SK-N-SH (cell line): ENCODE measurements around the gene TMEM185A.

ENCODE experiments used
- CHD2 ChIP-seq: fragments of 150-350 bp; IDR thresholded peaks from 2 replicates; pipeline ENCODE4 v1.6.1; 2018; ENCODE audit warnings: low read length; ENCODE audit not compliant: partially characterized antibody
- EP300 ChIP-seq, 2 experiments: IDR thresholded peaks; 2 replicates each; pipeline versions ENCODE4 v1.4.0 to v1.6.1; 2012; ENCODE audit warnings: borderline replicate concordance in 1 of 2, low read depth in 1 of 2, low read length in 1 of 2
- EZH2phosphoT487 ChIP-seq: fragments of 200-600 bp; sonication (generic); IDR thresholded peaks from 2 replicates; pipeline ENCODE4 v1.6.1; 2017; ENCODE audit warnings: low read depth, mixed run types, mild to moderate bottlenecking, antibody characterized with exemption, moderate library complexity, borderline replicate concordance
- NFIC ChIP-seq: IDR thresholded peaks from 2 replicates; pipeline ENCODE4 v1.4.0; 2012; ENCODE audit warnings: borderline replicate concordance
- POLR2AphosphoS5 ChIP-seq: IDR thresholded peaks from 2 replicates; pipeline ENCODE4 v1.6.1; 2012; ENCODE audit warnings: low read depth, low read length
- RXRA ChIP-seq: IDR thresholded peaks from 2 replicates; pipeline ENCODE4 v1.4.0; 2012; ENCODE audit warnings: low read depth, mild to moderate bottlenecking, borderline replicate concordance
- SIN3A ChIP-seq: IDR thresholded peaks from 2 replicates; pipeline ENCODE4 v1.6.1; 2012; ENCODE audit warnings: low read depth, mild to moderate bottlenecking, low read length, moderate library complexity, borderline replicate concordance
- TAF1 ChIP-seq: IDR thresholded peaks from 2 replicates; pipeline ENCODE4 v1.6.1; 2012; ENCODE audit warnings: low read depth, mild to moderate bottlenecking, low read length, moderate library complexity, borderline replicate concordance
- TF ChIP-seq, protein P1 (sequence below): IDR thresholded peaks from 2 replicates; pipeline ENCODE4 v1.4.0; 2012; ENCODE audit warnings: low read depth, borderline replicate concordance
- TF ChIP-seq, protein P2 (sequence below): IDR thresholded peaks from 2 replicates; pipeline ENCODE4 v1.6.1; 2012; ENCODE audit warnings: mild to moderate bottlenecking, low read depth, low read length, moderate library complexity
- TF ChIP-seq, protein P3 (sequence below): fragments of 200-600 bp; sonication (generic); IDR thresholded peaks from 2 replicates; pipeline ENCODE4 v1.6.1; 2017; ENCODE audit warnings: antibody characterized with exemption, mild to moderate bottlenecking, moderate library complexity
- TF ChIP-seq, protein P4 (sequence below): IDR thresholded peaks from 2 replicates; pipeline ENCODE4 v1.4.0; 2012; ENCODE audit warnings: low read depth

DNA sequence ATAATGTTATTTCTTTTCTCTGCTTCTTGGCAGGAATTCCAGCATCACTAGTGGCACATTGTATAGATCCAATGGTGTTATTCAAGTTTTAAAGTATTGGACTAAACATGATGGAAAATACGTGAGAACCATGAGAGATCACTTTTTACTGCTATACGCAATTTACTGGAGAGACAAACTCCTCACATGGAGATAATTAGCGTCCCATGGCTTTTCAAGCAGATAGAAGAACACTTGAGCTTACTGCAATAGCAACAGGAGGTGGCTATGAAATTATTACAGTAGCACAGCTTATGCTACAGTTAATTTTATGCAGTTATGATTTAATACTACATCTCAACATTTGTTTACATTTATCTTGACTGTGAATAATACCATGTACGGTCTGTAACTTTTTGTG, 11.9 kb upstream of the TMEM185A start:
- TF ChIP-seq, protein P1, sequence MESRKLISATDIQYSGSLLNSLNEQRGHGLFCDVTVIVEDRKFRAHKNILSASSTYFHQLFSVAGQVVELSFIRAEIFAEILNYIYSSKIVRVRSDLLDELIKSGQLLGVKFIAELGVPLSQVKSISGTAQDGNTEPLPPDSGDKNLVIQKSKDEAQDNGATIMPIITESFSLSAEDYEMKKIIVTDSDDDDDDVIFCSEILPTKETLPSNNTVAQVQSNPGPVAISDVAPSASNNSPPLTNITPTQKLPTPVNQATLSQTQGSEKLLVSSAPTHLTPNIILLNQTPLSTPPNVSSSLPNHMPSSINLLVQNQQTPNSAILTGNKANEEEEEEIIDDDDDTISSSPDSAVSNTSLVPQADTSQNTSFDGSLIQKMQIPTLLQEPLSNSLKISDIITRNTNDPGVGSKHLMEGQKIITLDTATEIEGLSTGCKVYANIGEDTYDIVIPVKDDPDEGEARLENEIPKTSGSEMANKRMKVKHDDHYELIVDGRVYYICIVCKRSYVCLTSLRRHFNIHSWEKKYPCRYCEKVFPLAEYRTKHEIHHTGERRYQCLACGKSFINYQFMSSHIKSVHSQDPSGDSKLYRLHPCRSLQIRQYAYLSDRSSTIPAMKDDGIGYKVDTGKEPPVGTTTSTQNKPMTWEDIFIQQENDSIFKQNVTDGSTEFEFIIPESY = no peak
- TF ChIP-seq, protein P2, sequence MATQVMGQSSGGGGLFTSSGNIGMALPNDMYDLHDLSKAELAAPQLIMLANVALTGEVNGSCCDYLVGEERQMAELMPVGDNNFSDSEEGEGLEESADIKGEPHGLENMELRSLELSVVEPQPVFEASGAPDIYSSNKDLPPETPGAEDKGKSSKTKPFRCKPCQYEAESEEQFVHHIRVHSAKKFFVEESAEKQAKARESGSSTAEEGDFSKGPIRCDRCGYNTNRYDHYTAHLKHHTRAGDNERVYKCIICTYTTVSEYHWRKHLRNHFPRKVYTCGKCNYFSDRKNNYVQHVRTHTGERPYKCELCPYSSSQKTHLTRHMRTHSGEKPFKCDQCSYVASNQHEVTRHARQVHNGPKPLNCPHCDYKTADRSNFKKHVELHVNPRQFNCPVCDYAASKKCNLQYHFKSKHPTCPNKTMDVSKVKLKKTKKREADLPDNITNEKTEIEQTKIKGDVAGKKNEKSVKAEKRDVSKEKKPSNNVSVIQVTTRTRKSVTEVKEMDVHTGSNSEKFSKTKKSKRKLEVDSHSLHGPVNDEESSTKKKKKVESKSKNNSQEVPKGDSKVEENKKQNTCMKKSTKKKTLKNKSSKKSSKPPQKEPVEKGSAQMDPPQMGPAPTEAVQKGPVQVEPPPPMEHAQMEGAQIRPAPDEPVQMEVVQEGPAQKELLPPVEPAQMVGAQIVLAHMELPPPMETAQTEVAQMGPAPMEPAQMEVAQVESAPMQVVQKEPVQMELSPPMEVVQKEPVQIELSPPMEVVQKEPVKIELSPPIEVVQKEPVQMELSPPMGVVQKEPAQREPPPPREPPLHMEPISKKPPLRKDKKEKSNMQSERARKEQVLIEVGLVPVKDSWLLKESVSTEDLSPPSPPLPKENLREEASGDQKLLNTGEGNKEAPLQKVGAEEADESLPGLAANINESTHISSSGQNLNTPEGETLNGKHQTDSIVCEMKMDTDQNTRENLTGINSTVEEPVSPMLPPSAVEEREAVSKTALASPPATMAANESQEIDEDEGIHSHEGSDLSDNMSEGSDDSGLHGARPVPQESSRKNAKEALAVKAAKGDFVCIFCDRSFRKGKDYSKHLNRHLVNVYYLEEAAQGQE = no peak
- TF ChIP-seq POLR2AphosphoS5 (no peak), EZH2phosphoT487 (no peak), RXRA (no peak), EP300 (IDR thresholded peaks at IDR 0.05; ENCODE audit: borderline replicate concordance in 1 of 2, low read depth in 1 of 2, low read length in 1 of 2) (no peak), SIN3A (no peak), CHD2 (no peak), TAF1 (no peak), NFIC (no peak)
- TF ChIP-seq, protein P3, sequence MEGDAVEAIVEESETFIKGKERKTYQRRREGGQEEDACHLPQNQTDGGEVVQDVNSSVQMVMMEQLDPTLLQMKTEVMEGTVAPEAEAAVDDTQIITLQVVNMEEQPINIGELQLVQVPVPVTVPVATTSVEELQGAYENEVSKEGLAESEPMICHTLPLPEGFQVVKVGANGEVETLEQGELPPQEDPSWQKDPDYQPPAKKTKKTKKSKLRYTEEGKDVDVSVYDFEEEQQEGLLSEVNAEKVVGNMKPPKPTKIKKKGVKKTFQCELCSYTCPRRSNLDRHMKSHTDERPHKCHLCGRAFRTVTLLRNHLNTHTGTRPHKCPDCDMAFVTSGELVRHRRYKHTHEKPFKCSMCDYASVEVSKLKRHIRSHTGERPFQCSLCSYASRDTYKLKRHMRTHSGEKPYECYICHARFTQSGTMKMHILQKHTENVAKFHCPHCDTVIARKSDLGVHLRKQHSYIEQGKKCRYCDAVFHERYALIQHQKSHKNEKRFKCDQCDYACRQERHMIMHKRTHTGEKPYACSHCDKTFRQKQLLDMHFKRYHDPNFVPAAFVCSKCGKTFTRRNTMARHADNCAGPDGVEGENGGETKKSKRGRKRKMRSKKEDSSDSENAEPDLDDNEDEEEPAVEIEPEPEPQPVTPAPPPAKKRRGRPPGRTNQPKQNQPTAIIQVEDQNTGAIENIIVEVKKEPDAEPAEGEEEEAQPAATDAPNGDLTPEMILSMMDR = no peak
- TF ChIP-seq, protein P4, sequence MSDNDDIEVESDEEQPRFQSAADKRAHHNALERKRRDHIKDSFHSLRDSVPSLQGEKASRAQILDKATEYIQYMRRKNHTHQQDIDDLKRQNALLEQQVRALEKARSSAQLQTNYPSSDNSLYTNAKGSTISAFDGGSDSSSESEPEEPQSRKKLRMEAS = no peak
